UCSD-AML1 (cell line): Measurements from ENCODE around the gene OR8J3.
"Not testable (repeated sequence)": the region's sequence is repeated elsewhere in the genome, so short reads cannot be mapped to it uniquely, and the experiment has no call there.

Experiments
- DNase-seq: peaks from one replicate; lab custom pipeline; 2025; ENCODE audit not compliant: unreplicated experiment; lab: John Stamatoyannopoulos, UW

OR8J3 gene, protein sequence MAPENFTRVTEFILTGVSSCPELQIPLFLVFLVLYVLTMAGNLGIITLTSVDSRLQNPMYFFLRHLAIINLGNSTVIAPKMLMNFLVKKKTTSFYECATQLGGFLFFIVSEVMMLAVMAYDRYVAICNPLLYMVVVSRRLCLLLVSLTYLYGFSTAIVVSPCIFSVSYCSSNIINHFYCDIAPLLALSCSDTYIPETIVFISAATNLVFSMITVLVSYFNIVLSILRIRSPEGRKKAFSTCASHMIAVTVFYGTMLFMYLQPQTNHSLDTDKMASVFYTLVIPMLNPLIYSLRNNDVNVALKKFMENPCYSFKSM

DNA sequence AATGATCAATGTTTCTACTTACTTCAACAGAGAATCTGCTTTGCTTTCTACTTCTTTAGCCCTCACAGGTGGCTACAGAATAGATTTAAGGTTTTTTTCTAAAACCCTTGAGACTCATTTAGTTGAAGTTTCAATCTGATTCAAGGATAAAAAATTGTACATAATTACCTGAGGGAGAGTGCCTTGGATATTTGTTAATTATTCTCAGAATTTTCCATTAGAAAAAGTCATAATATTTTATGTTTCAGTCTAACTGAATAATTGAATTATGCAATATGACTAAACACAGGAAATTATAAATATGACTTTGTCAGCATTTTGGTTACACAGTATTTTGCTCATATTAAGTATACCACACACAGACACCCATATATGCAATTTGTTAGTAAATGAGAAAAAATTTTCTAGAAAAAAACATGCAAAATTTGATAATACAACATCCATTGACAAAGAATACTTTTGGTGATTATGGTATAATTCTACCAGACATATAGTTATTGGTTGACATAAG lies at the start of gene OR8J3:
Gene OR8J3 (minus strand): TSS at position 51 of the 511 bp plus-strand sequence. CDS start 2,483 bp downstream, outside the sequence.
- no peak for DNase-seq

DNA sequence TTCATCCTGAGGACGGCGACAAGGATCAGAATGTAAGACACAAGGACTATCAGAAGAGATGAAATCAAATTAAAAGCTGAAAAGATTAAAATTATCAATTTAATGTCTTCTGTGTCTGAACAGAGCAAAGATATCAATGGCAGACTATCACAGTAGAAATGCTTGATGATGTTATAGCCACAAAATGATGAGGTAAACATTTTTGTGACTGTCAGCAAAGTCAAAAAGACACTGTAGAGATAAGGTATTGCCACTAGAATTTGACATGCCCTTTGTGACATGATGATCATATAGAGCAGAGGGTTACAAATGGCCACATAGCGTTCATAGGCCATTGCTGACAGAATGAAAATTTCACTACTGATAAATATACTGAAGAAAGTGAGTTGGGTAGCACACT lies 48.6 kb upstream of the OR8J3 start:
- no peak for DNase-seq

DNA sequence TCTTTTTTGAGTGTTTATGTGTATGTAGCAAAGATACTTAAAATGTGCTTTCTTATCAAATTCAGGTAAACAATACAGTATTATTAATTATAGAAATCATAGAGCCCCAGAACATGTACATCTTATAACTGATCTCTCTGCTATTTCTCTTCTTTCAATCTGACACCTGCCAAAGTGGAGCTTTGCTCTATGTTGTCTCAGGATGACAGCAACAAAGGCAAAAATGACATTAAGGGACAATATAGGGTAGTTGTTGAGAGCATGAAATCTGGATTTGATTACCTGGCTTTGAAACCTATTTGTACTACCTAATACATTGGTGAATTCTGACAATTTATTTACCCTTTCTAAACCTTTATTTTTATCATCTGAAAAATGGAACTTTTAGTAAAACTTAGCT lies 43.5 kb upstream of the OR8J3 start:
- no peak for DNase-seq

DNA sequence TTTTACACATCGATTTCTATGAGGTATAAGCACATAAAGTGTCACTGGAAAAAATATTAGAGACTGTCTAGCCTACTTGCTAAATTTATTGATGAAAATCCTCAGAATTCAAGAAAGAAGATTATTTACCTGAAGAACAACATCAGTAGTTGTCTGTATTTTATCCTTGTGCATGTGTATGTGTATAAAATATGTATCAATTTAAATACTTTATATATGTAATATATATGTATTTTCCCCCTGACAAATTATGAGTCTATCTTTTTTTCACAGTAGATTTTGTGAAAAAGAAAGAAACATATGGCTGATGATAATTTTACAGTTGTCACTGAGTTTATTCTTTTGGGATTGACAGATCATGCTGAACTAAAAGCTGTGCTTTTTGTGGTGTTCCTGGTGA lies 36.3 kb upstream of the OR8J3 start, which contains the start of gene OR5J2:
Gene OR5J2 (plus strand): TSS at position 301 of the 400 bp plus-strand sequence. CDS start 0 bp downstream, at position 301.
- DNase-seq: no peak

DNA sequence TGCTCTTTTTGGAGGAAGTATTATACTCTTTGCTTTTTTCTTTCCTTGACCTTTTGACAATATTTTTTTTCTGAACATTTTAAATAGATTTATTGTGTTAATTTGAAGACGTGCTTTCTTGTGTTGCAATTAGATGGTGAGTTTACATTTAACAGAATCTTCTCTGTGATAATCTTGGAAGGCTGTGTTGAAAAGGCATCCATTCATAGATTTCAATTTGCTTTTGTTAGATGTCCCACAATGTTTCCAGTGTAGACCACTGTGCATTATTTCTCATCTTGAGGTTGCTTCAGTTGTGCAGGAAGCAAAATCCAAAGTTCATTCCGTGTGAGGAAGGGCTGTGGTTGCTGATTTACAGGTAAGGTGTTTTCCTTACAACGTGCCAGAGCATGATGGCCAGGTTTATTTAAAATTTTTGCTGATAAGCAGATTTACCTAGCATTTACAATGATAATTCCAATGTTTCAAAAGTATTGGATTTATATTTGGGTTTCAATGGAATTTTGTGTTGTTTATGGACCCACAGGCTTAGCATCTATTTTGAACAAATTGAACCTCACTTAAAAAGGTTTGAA lies 32.3 kb upstream of the OR8J3 start:
- no peak for DNase-seq

DNA sequence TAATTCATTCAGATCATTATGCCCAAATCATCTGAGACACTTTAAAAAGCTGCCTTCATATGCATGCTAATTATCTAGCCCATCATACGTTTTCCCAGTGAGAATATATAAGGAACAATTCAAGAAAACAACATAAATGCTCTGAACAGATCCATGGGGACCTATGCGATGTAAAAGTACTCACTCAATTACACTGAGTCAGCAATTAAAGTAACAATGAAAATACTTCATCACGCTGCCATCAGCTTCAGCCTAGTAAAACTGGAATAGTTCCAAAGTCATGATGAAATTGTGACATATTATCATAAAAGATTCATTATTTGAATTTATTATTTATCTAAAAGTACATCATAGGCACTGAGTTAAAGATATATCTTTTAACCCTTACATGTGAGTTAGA lies 23.8 kb upstream of the OR8J3 start:
- no peak for DNase-seq

DNA sequence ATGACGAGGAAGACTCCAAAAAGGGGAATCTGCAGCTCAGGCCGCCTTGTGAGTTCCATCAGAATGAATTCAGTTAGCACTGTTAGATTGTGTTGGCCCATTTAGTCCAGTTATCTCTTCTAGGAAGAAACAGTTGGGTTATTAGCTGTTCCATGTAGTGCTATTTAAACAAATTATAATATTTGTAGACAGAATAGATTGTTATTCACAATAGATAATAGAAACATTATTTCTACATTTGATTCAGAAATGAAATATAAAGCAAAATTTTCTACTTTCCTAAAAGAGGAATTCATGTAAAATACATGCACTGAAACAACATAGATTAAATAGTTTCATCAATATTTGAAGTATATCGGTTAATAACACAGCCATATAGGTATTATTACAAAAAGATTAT lies 20.2 kb upstream of the OR8J3 start, which contains the start of gene OR8K5:
Gene OR8K5 (minus strand): TSS at position 101 of the 400 bp plus-strand sequence. CDS start 0 bp downstream, at position 101.
- DNase-seq: no peak

DNA sequence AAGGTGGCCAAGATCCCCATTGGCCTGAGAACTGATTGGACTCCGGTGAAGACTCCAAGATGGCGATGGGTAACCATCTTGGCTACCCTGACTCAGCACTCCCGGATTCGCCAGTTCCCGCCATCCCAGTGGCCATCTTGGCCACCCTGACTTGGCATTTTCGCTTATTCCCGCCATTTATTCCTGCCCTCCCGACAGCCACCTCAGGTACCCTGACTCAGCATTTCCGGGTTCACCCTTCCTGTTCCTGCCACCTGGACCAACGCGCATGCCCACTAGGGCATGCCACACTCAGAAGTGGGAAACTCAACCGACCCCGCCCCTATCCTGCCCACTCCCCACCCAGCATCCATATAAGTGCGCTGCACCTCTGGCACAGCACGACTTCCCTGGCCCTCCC lies 12.3 kb upstream of the OR8J3 start:
- no peak for DNase-seq

DNA sequence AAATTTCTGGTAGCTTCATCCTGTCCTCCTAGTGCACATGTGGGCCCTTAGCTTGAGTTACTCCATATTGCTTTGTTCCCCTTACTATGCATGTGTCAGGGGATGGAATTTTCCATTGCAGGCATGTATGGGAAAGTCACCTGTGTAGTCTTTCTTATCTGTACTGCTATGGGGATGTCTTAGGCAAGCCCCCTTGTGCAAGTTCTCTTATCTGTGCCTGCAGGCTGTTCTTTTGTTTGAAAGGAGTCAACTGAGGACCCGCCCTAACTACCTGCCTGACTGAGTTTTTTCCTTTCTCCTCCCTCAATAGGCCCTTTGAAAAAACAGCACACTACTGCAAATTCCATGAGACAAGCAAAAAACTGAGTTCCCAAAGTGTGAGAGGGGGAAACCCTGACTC lies 11.4 kb upstream of the OR8J3 start:
- no peak for DNase-seq

DNA sequence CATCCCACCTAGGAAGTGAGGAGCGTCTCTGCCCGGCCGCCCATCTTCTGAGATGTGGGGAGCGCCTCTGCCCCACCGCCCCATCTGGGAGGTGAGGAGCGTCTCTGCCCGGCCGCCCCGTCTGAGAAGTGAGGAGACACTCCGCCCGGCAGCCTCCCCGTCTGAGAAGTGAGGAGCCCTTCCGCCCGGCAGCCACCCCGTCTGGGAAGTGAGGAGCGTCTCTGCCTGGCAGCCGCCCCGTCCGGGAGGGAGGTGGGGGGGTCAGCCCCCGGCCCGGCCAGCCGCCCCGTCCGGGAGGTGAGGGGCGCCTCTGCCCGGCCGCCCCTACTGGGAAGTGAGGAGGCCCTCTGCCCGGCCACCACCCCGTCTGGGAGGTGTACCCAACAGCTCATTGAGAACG lies 3.7 kb upstream of the OR8J3 start:
- not testable (repeated sequence) for DNase-seq

DNA sequence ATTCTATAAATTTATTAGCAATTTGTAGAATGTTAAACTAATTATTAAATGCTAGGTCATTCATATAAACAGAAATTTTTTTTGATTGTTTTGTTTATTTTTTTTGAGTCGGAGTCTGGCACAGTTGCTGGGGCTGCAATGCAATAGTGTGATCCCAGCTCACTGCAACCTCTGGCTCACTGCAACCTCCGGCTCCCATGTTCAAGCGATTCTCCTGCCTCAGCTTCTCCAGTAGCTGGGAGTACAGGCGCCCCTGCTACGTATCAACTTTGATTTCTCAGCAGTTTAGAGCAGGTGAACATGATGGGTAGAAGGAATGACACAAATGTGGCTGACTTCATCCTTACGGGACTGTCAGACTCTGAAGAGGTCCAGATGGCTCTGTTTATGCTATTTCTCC lies 17.9 kb downstream of the OR8J3 start, which contains the start of gene OR8H3:
Gene OR8H3 (plus strand): TSS at position 301 of the 400 bp plus-strand sequence. CDS start 0 bp downstream, at position 301.
- no peak for DNase-seq

DNA sequence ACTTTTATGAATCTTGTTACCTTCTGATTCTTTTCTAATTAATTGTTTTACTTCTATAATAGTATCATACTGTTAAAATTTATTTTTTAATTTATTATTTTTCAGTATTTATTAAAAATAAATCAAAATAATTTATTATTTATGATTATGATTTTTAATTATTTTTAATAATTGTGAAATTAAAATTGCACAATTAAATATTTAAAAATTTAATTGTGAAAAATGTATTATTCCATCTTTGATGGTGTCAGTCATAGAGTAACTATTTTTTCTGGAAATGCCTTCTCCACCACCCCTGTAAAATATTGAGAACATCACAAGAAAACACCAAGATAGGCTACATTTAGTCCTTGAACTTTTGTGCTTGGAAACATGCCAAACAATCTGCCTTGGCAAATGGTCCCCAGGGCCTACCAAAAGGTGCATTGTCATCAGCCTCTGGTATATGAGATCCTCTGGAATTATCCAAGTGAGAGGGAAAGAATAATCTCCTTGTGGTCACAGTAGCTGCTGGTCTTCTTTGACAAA lies 36.7 kb downstream of the OR8J3 start, which contains the start of gene OR8H2:
Gene OR8H2 (plus strand): TSS at position 478 of the 528 bp plus-strand sequence. CDS start 1,356 bp downstream, outside the sequence.
- no peak for DNase-seq

DNA sequence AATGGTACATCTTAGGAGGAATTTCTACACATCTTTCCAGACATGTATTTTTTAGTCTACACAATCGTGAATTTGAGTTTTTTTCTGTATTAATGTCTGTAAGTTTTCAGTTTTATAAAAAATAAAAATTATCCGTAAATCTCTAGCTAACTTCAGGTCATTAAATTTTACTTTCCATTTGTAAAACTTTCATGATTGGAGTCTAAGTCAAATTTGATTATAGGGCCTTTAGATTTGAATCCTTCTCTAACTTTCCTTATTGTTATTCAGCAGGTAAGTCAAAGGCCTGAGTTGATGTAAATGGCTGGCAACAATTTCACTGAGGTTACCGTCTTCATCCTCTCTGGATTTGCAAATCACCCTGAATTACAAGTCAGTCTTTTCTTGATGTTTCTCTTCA lies 47.0 kb downstream of the OR8J3 start, which contains the start of gene OR8I2:
Gene OR8I2 (plus strand): TSS at position 301 of the 400 bp plus-strand sequence. CDS start 0 bp downstream, at position 301.
- DNase-seq: no peak

DNA sequence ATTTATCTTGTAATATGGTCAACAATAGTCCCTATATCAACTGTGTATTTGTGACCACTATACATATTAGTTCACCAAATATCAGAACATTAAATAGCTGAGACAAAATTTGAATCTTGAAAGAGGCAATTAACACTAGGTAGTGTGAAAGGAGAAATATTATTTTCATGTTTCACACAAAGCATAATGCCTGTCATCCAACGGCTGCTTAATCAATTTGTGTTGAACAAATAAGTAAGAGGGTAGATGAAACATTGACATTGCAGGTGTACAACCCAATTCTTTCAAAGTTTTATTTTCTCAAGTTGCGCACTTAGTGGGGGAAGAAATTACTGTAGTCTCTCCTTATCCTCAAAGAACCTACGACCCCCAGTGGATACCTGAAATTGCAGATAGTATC lies 50.3 kb downstream of the OR8J3 start:
- DNase-seq: no peak
